MCF 10A (cell line): Measurements from ENCODE around the gene LIMS2. TPM values are rescaled to one million over a fixed set of nuclear protein-coding genes. Genes with fewer than 3 reads are reported as not detected.

ENCODE experiments used
- BruUV-seq: library from RNA; stranded (reverse); fragments of 400-500 nt; replicated peaks from 2 replicates; lab custom pipeline; 2021; lab: Mats Ljungman, UMichigan
- CTCF ChIA-PET: fragments of 300-600 bp; sonication (Branson Sonifier 250); formaldehyde crosslinking; extraction: SDS; loops from one replicate; lab custom pipeline; 2021; ENCODE audit warnings: antibody characterized with exemption, inconsistent platforms; lab: Yijun Ruan, JAX
- POLR2A ChIA-PET: fragments of 300-600, 350-650 bp; sonication (Branson Sonifier 250); formaldehyde crosslinking; extraction: SDS; loops from one replicate; lab custom pipeline; 2020; ENCODE audit warnings: antibody characterized with exemption, inconsistent platforms; lab: Yijun Ruan, JAX
- DNase-seq: peaks from one replicate; pipeline ENCODE4 v3.0.0-alpha.2; 2018; ENCODE audit not compliant: unreplicated experiment
- H3K27ac Mint-ChIP-seq: one replicate; pipeline ENCODE4 v1.8.0; 2022; ENCODE audit warnings: mild to moderate bottlenecking, low read depth, mixed read lengths; ENCODE audit not compliant: unreplicated experiment
- H3K27me3 Mint-ChIP-seq: one replicate; pipeline ENCODE4 v1.8.0; 2022; ENCODE audit warnings: mixed read lengths; ENCODE audit not compliant: insufficient read depth, unreplicated experiment
- H3K36me3 Mint-ChIP-seq: one replicate; pipeline ENCODE4 v1.8.0; 2022; ENCODE audit warnings: mild to moderate bottlenecking, moderate library complexity, mixed read lengths; ENCODE audit not compliant: insufficient read depth, unreplicated experiment
- H3K4me1 Mint-ChIP-seq: one replicate; pipeline ENCODE4 v1.8.0; 2022; ENCODE audit warnings: mixed read lengths; ENCODE audit not compliant: insufficient read depth, unreplicated experiment
- H3K4me3 Mint-ChIP-seq: one replicate; pipeline ENCODE4 v1.8.0; 2022; ENCODE audit warnings: mild to moderate bottlenecking, moderate library complexity, mixed read lengths; ENCODE audit not compliant: unreplicated experiment
- H3K9me3 Mint-ChIP-seq: one replicate; pipeline ENCODE4 v1.8.0; 2022; ENCODE audit warnings: mixed read lengths; ENCODE audit not compliant: unreplicated experiment
- CTCF ChIP-seq: fragments of 200-600 bp; IDR thresholded peaks from one replicate; pipeline ENCODE4 v1.8.0; 2022; ENCODE audit warnings: antibody characterized with exemption, mild to moderate bottlenecking; ENCODE audit not compliant: unreplicated experiment
- intact Hi-C: fragments of 100-400 bp; cut with micrococcal nuclease; formaldehyde crosslinking; loops from 2 replicates; pipeline ENCODE4 v1.14.1; 2022
- total RNA-seq: library from RNA; stranded (reverse); gene quantifications from 2 replicates; pipeline ENCODE4 v1.2.3, GENCODE V29; 2022

The LIMS2 gene
- total RNA-seq, 1 experiment from 2014 or later: not detected

- Mint-ChIP-seq H3K36me3 (no peaks in the 10 kb centered on the region), H3K9me3 (peaks cover 12% of the 10 kb centered on the region), H3K4me3 (no peak overlapping the region), H3K4me1 (no peaks in the 10 kb centered on the region), H3K27ac (no peak overlapping the region), H3K27me3 (no peaks in the 10 kb centered on the region)
- DNase-seq: no peak
- no peak for TF ChIP-seq CTCF
- BruUV-seq: no TSS peak
- ChIA-PET CTCF (interaction anchor here (0.6 kb wide), 1 partner anchor 15 kb away, joined by 3 read pairs; no protein-coding TSS in a partner anchor), POLR2A (no interaction called here)
- intact Hi-C loops: no loop called here
Observed at GRCh38 chr2:127605691-127606263, 69.6 kb downstream of the LIMS2 start.

- H3K36me3 Mint-ChIP-seq: no peaks in the 10 kb centered on the region
- TF ChIP-seq CTCF: no peak
- DNase-seq: no peak
- H3K4me3 Mint-ChIP-seq: no peak overlapping the region
- H3K4me1 Mint-ChIP-seq: no peaks in the 10 kb centered on the region
- BruUV-seq: no TSS peak
- intact Hi-C loops: no loop called here
- H3K9me3 Mint-ChIP-seq: peaks cover 12% of the 10 kb centered on the region
- no peaks in the 10 kb centered on the region for H3K27me3 Mint-ChIP-seq
- POLR2A ChIA-PET: no interaction called here
- CTCF ChIA-PET: no interaction called here
- H3K27ac Mint-ChIP-seq: no peak overlapping the region
Observed at GRCh38 chr2:127604986-127605385, 70.3 kb downstream of the LIMS2 start.

GRCh38 chr2:127599211-127599610 lies 76.1 kb downstream of the LIMS2 start:
- Mint-ChIP-seq H3K9me3 (peaks cover 19% of the 10 kb centered on the region), H3K36me3 (no peaks in the 10 kb centered on the region), H3K27ac (no peak overlapping the region), H3K27me3 (no peaks in the 10 kb centered on the region), H3K4me3 (no peak overlapping the region), H3K4me1 (peaks cover 9% of the 10 kb centered on the region)
- no peak for TF ChIP-seq CTCF
- intact Hi-C loops: no loop called here
- POLR2A ChIA-PET: no interaction called here
- CTCF ChIA-PET: interaction anchor here (0.6 to 1.3 kb wide), 4 partner anchors 9 to 19 kb away, joined by 3 read pairs; no protein-coding TSS in a partner anchor
- no peak for DNase-seq
- no TSS peak for BruUV-seq

- DNase-seq: no peak
- Mint-ChIP-seq H3K27me3 (no peaks in the 10 kb centered on the region), H3K4me3 (no peak overlapping the region), H3K9me3 (peaks cover 19% of the 10 kb centered on the region), H3K4me1 (peaks cover 9% of the 10 kb centered on the region), H3K36me3 (no peaks in the 10 kb centered on the region), H3K27ac (no peak overlapping the region)
- ChIA-PET CTCF (interaction anchor here (0.9 to 1.3 kb wide), 2 partner anchors 9 to 14 kb away, joined by 3 read pairs; no protein-coding TSS in a partner anchor), POLR2A (no interaction called here)
- TF ChIP-seq CTCF: no peak
- intact Hi-C loops: no loop called here
- no TSS peak for BruUV-seq
Observed at GRCh38 chr2:127598711-127599110, 76.6 kb downstream of the LIMS2 start.
